Neural cell (in vitro differentiated cells): Measurements from ENCODE around the gene PODN. TPM values are rescaled to one million over a fixed set of nuclear protein-coding genes. Genes with fewer than 3 reads are reported as not detected.

ENCODE experiments used
- H2AFZ ChIP-seq: fragments of 200-600, 300-800 bp; sonication (generic), shearing (Covaris generic); 2 replicates; pipeline ENCODE4 v1.6.0; 2014; ENCODE audit warnings: low read depth, mild to moderate bottlenecking, antibody characterized with exemption, low read length, moderate library complexity
- H3F3A ChIP-seq: fragments of 200-600 bp; shearing (Covaris generic); 2 replicates; pipeline ENCODE4 v1.6.1; 2016; ENCODE audit warnings: mild to moderate bottlenecking, moderate library complexity, mixed read lengths, antibody characterized with exemption, low read length; ENCODE audit not compliant: insufficient read depth, poor library complexity, severe bottlenecking
- H3K27ac ChIP-seq: fragments of 200-600, 300-800 bp; sonication (generic), shearing (Covaris generic); 2 replicates; pipeline ENCODE4 v1.5.1; 2014; ENCODE audit warnings: mild to moderate bottlenecking, low read length, moderate library complexity
- H3K27me3 ChIP-seq: fragments of 300-800, 200-600 bp; sonication (generic), shearing (Covaris generic); 2 replicates; pipeline ENCODE4 v1.6.0; 2014; ENCODE audit warnings: mild to moderate bottlenecking, low read depth, low read length, moderate library complexity; ENCODE audit not compliant: insufficient read depth
- H3K36me3 ChIP-seq: fragments of 300-800, 200-600 bp; sonication (generic), shearing (Covaris generic); 2 replicates; pipeline ENCODE4 v1.5.1; 2014; ENCODE audit warnings: mild to moderate bottlenecking, antibody characterized with exemption, low read length, moderate library complexity; ENCODE audit not compliant: insufficient read depth
- H3K4me2 ChIP-seq: fragments of 300-800, 200-600 bp; sonication (generic), shearing (Covaris generic); 2 replicates; pipeline ENCODE4 v1.6.0; 2014; ENCODE audit warnings: mild to moderate bottlenecking, low read length
- H3K4me3 ChIP-seq: fragments of 300-800, 200-600 bp; sonication (generic), shearing (Covaris generic); 2 replicates; pipeline ENCODE4 v1.5.1; 2014; ENCODE audit warnings: mild to moderate bottlenecking, low read length, moderate library complexity
- H3K79me2 ChIP-seq: fragments of 200-600 bp; shearing (Covaris generic); replicated peaks from 2 replicates; pipeline ENCODE4 v1.6.0; 2014; ENCODE audit warnings: mild to moderate bottlenecking, low read length, moderate library complexity; ENCODE audit not compliant: insufficient read depth
- H3K9ac ChIP-seq: fragments of 300-800, 200-600 bp; sonication (generic), shearing (Covaris generic); 2 replicates; pipeline ENCODE4 v1.6.1; 2016; ENCODE audit warnings: mild to moderate bottlenecking, low read length, mixed read lengths
- H3K9me2 ChIP-seq: fragments of 200-600 bp; shearing (Covaris generic); 2 replicates; pipeline ENCODE4 v1.6.1; 2016; ENCODE audit warnings: mild to moderate bottlenecking, low read length, mixed read lengths; ENCODE audit not compliant: insufficient read depth
- H3K9me3 ChIP-seq: fragments of 200-600, 300-800 bp; sonication (generic), shearing (Covaris generic); 2 replicates; pipeline ENCODE4 v1.6.1; 2016; ENCODE audit warnings: mild to moderate bottlenecking, mixed run types, low read length, moderate library complexity, mixed read lengths
- H4K20me1 ChIP-seq: fragments of 200-600 bp; shearing (Covaris generic); 2 replicates; pipeline ENCODE4 v1.6.1; 2016; ENCODE audit warnings: mild to moderate bottlenecking, mixed run types; ENCODE audit not compliant: insufficient read depth
- CTCF ChIP-seq: fragments of 450-650 bp; IDR thresholded peaks from 2 replicates; pipeline ENCODE4 v1.5.1; 2014; ENCODE audit warnings: antibody characterized with exemption, mild to moderate bottlenecking, moderate library complexity; ENCODE audit not compliant: poor library complexity, severe bottlenecking
- EZH2 ChIP-seq: fragments of 200-600, 300-800 bp; shearing (Covaris generic), sonication (generic); IDR thresholded peaks from 2 replicates; pipeline ENCODE4 v1.6.1; 2014; ENCODE audit warnings: antibody characterized with exemption, low read length, borderline replicate concordance, mild to moderate bottlenecking; ENCODE audit not compliant: insufficient read depth, poor library complexity, severe bottlenecking
- MXI1 ChIP-seq: fragments of 450-650 bp; conservative IDR thresholded peaks from 2 replicates; pipeline ENCODE4 v1.6.1; 2014; ENCODE audit warnings: antibody characterized with exemption, mild to moderate bottlenecking; ENCODE audit not compliant: poor library complexity, severe bottlenecking
- POLR2AphosphoS5 ChIP-seq: IDR thresholded peaks from 2 replicates; pipeline ENCODE4 v1.6.1; 2012
- RAD21 ChIP-seq: fragments of 450-650 bp; conservative IDR thresholded peaks from 2 replicates; pipeline ENCODE4 v1.6.1; 2014; ENCODE audit warnings: antibody characterized with exemption, mild to moderate bottlenecking, moderate library complexity
- REST ChIP-seq: IDR thresholded peaks from 2 replicates; pipeline ENCODE4 v1.6.1; 2012; ENCODE audit warnings: borderline replicate concordance
- polyA plus RNA-seq: library from polyadenylated mRNA; depleted of rRNA; stranded (reverse); fragments of >200 nt; gene quantifications from 2 replicates; pipeline ENCODE4 v1.2.3, GENCODE V29; 2014

The PODN gene
- polyA plus RNA-seq, 1 donor from 2014 or later, result 0.07 TPM

- no peak overlapping the region for H3K4me2 ChIP-seq
Measured at GRCh38 chr1:53107570-53108322, 45.7 kb downstream of the PODN start.

More at GRCh38 chr1:53107570-53108322, 45.7 kb downstream of the PODN start:
- Histone ChIP-seq H3K9me2 (no peaks in the 10 kb centered on the region), H3K27me3 (no peaks in the 10 kb centered on the region), H3K79me2 (no peaks in the 10 kb centered on the region), H2AFZ (no peak overlapping the region), H3K4me3 (no peak overlapping the region), H3K27ac (no peak overlapping the region), H3K9ac (no peak overlapping the region), H3K9me3 (no peaks in the 10 kb centered on the region), H3F3A (no peaks in the 10 kb centered on the region), H4K20me1 (no peaks in the 10 kb centered on the region), H3K36me3 (no peaks in the 10 kb centered on the region)
- no peak for TF ChIP-seq CTCF
- TF ChIP-seq POLR2AphosphoS5, result no peak
- no peak for TF ChIP-seq MXI1
- TF ChIP-seq REST, result no peak
- TF ChIP-seq RAD21, result no peak
- no peak for TF ChIP-seq EZH2
